Stimulated activated CD8-positive, alpha-beta memory T cell treated with anti-CD3 and anti-CD28 coated beads, Interleukin-4, amount 100 ng/mL, for 4 hours (primary cell): ENCODE results near the gene ZNF655.
"Not testable (repeated sequence)": the region's sequence is repeated elsewhere in the genome, so short reads cannot be mapped to it uniquely, and the experiment has no call there.

Experiments
- DNase-seq, 2 donors: peaks; one replicate each; pipeline ENCODE4 v3.0.0-alpha.2; 2020; ENCODE audit warnings: low read depth in 2 of 2, low spot score in 1 of 2

ZNF655 gene

GRCh38 chr7:99558306-99559174 lies at the start of gene ZNF655:
TSS of gene ZNF655 (plus strand) at chr7:99558642. CDS start at chr7:99560560, 1,918 bp downstream.
- DNase-seq, result peak; percentile 79 to 87

GRCh38 chr7:99514050-99514449 lies 44.4 kb upstream of the ZNF655 start:
- no peak for DNase-seq

GRCh38 chr7:99521399-99521798 lies 37.0 kb upstream of the ZNF655 start:
- no peak for DNase-seq

- DNase-seq, result no peak
These were observed 32.6 kb upstream of the ZNF655 start for GRCh38 chr7:99525713-99526440.

GRCh38 chr7:99531354-99531765 lies 27.1 kb upstream of the ZNF655 start:
- no peak for DNase-seq

- DNase-seq, result no peak
These were observed 22.8 kb upstream of the ZNF655 start for GRCh38 chr7:99535667-99536066.

- DNase-seq, result no peak
These were observed 19.1 kb upstream of the ZNF655 start for GRCh38 chr7:99539213-99539811.

- no peak for DNase-seq
These were observed 17.9 kb upstream of the ZNF655 start for GRCh38 chr7:99540542-99540941.

- no peak for DNase-seq
These were observed 17.2 kb upstream of the ZNF655 start for GRCh38 chr7:99541212-99541611.

- no peak for DNase-seq
These were observed 15.3 kb upstream of the ZNF655 start for GRCh38 chr7:99543081-99543671.

- DNase-seq, result no peak
These were observed 14.5 kb upstream of the ZNF655 start for GRCh38 chr7:99543916-99544315.

- not testable (repeated sequence) for DNase-seq
These were observed 13.1 kb upstream of the ZNF655 start for GRCh38 chr7:99545308-99545707.

- not testable (repeated sequence) for DNase-seq
These were observed 8.9 kb upstream of the ZNF655 start for GRCh38 chr7:99549545-99549944.

GRCh38 chr7:99551334-99551733 lies 7.1 kb upstream of the ZNF655 start:
- no peak for DNase-seq

- peak; percentile 63 to 73 for DNase-seq
These were observed 6.5 kb upstream of the ZNF655 start, which contains the start of gene FAM200A for GRCh38 chr7:99551767-99552463. TSS of gene FAM200A (minus strand) at chr7:99552114. CDS start at chr7:99548407, 3,707 bp downstream.

- no peak for DNase-seq
These were observed 5.4 kb upstream of the ZNF655 start for GRCh38 chr7:99553039-99553438.

- no peak for DNase-seq
These were observed 3.5 kb upstream of the ZNF655 start for GRCh38 chr7:99554939-99555338.

GRCh38 chr7:99557196-99557607 lies 1.2 kb upstream of the ZNF655 start:
- no peak for DNase-seq

- DNase-seq, result no peak
These were observed 519 bp upstream of the ZNF655 start for GRCh38 chr7:99557940-99558305.

GRCh38 chr7:99559175-99559915 lies 903 bp downstream of the ZNF655 start:
- no peak for DNase-seq
